GM19240 (cell line): ENCODE results near the gene ZNF780A.
"Not testable (repeated sequence)": the region's sequence is repeated elsewhere in the genome, so short reads cannot be mapped to it uniquely, and the experiment has no call there.

Experiments used
- DNase-seq: peaks from one replicate; pipeline ENCODE4 v3.0.0; 2011; ENCODE audit warnings: low spot score; ENCODE audit not compliant: insufficient read length

ZNF780A gene

GRCh38 chr19:40090241-40091204 lies at the start of gene ZNF780A:
Gene ZNF780A (minus strand): TSS chr19:40090943. CDS start chr19:40084753, 6,190 bp downstream.
- peak; percentile 41 for DNase-seq

GRCh38 chr19:40139533-40140287 lies 49.0 kb upstream of the ZNF780A start:
- no peak for DNase-seq

GRCh38 chr19:40136818-40137217 lies 46.1 kb upstream of the ZNF780A start:
- no peak for DNase-seq

- no peak for DNase-seq
Measured at GRCh38 chr19:40134866-40135265, 44.1 kb upstream of the ZNF780A start.

- no peak for DNase-seq
Measured at GRCh38 chr19:40133491-40133890, 42.7 kb upstream of the ZNF780A start.

- no peak for DNase-seq
Measured at GRCh38 chr19:40130013-40130412, 39.3 kb upstream of the ZNF780A start.

- no peak for DNase-seq
Measured at GRCh38 chr19:40129425-40129824, 38.7 kb upstream of the ZNF780A start.

- DNase-seq, result no peak
Measured at GRCh38 chr19:40128991-40129390, 38.2 kb upstream of the ZNF780A start.

- DNase-seq, result no peak
Measured at GRCh38 chr19:40119380-40119779, 28.6 kb upstream of the ZNF780A start.

GRCh38 chr19:40118638-40119037 lies 27.9 kb upstream of the ZNF780A start:
- not testable (repeated sequence) for DNase-seq

- no peak for DNase-seq
Measured at GRCh38 chr19:40116075-40116474, 25.3 kb upstream of the ZNF780A start.

GRCh38 chr19:40114119-40114518 lies 23.4 kb upstream of the ZNF780A start:
- DNase-seq, result not testable (repeated sequence)

- not testable (repeated sequence) for DNase-seq
Measured at GRCh38 chr19:40112271-40112670, 21.5 kb upstream of the ZNF780A start.

GRCh38 chr19:40110570-40110969 lies 19.8 kb upstream of the ZNF780A start:
- no peak for DNase-seq

- DNase-seq, result no peak
Measured at GRCh38 chr19:40104754-40105153, 14.0 kb upstream of the ZNF780A start.

- DNase-seq, result no peak
Measured at GRCh38 chr19:40103600-40103999, 12.9 kb upstream of the ZNF780A start.

GRCh38 chr19:40101813-40102212 lies 11.1 kb upstream of the ZNF780A start:
- no peak for DNase-seq

- DNase-seq, result no peak
Measured at GRCh38 chr19:40093416-40093815, 2.7 kb upstream of the ZNF780A start.

GRCh38 chr19:40091205-40092129 lies 724 bp upstream of the ZNF780A start:
- DNase-seq, result no peak

- DNase-seq, result no peak
Measured at GRCh38 chr19:40089462-40089861, 1.3 kb downstream of the ZNF780A start.
